NCI-H2171 (cell line): ENCODE results near the gene ANKAR.
A peak's percentile ranks its signal among the peaks of the same experiment; 100 is the strongest.
"Not testable (repeated sequence)": the region's sequence is repeated elsewhere in the genome, so short reads cannot be mapped to it uniquely, and the experiment has no call there.

Experiments used
- DNase-seq: peaks from one replicate; lab custom pipeline; 2025; lab: John Stamatoyannopoulos, UW

ANKAR gene

DNA sequence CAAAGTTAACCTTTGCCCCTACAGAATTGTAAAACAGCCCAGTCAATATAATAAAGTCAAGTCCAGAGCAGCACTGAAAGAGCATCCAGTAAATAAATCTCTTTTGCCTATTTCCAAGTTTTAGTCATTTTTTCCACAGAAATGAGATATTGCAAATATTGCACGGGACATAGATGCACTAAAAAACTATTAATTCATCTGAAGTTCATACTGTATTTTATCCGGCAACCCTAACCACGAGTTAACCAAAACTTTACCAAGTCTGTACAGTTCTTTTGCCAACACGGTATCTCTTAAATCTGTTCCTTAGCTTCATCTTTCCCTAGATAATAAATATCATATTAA lies 13.7 kb upstream of the ANKAR start:
- no peak for DNase-seq

- DNase-seq = peak; percentile 98
Observed at GRCh38 chr2:189661148-189661956, 13.1 kb upstream of the ANKAR start, which contains the start of gene ASNSD1. ASNSD1 (plus strand) TSS chr2:189661459; CDS start chr2:189666133, 4,674 bp downstream.

GRCh38 chr2:189661957-189662321 lies 12.5 kb upstream of the ANKAR start:
- DNase-seq = no peak

DNA sequence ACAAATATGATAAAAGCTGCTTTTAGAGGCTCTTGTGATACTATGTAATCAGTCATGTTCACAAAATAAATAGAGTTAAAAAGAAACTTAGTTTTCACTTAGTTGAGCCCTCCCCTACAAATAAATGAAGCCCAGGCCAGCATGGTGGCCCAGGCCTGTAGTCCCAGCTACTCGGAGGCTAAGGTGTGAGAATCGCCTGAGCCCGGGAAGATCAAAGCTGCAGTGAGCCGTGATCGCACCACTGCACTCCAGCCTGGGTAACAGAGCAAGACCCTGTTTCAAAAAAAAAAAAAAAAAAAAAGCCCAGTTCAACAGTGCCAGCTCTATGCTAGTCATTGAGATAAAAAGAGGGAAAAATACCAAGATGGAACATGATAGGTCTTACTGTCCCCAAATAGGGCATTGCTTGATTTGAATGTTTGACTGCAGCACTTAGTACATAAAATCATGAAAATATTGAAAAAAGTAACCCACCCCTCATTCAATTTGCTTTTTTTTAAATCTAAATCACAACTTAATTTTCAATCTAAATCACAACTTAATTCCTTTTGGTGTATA lies 11.7 kb upstream of the ANKAR start:
- no peak for DNase-seq

GRCh38 chr2:189663319-189663718 lies 11.2 kb upstream of the ANKAR start:
- not testable (repeated sequence) for DNase-seq

- no peak for DNase-seq
Observed at GRCh38 chr2:189669913-189670312, 4.6 kb upstream of the ANKAR start.

GRCh38 chr2:189673661-189674373 lies 653 bp upstream of the ANKAR start:
- no peak for DNase-seq

DNA sequence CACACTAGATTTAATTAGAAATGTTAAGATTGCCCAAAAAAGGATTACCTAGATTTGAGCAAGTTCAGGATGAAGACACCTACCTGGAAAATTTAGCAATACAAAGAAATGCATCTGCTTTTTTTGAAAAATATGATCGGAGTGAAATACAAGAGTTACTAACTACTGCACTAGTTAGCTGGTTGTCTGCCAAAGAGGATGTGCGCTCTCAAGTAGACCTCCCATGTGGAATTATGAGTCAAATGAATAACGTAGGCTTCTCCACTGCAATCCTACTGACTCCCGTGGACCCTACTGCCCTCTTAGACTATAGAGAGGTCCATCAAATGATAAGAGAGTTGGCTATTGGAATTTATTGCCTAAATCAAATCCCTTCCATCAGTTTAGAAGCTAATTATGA lies 2.0 kb downstream of the ANKAR start:
- DNase-seq = no peak

DNA sequence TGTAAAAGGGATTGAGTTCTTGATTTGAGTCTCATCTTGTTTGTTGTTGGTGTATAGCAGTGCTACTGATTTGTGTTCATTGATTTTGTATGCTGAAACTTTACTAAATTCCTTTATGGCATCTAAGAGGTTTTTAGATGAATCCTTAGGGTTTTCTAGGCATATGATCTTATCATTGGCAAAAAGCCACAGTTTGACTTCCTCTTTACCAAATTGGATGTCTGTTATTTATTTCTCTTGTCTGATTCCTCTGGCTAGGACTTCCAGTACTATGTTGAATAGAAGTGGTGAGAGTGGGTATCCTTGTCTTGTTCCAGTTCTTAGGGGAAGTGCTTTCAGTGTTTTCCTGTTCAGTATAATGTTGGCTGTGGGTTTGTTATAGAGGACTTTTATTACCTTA lies 4.8 kb downstream of the ANKAR start:
- no peak for DNase-seq

GRCh38 chr2:189681203-189681602 lies 6.7 kb downstream of the ANKAR start:
- no peak for DNase-seq

DNA sequence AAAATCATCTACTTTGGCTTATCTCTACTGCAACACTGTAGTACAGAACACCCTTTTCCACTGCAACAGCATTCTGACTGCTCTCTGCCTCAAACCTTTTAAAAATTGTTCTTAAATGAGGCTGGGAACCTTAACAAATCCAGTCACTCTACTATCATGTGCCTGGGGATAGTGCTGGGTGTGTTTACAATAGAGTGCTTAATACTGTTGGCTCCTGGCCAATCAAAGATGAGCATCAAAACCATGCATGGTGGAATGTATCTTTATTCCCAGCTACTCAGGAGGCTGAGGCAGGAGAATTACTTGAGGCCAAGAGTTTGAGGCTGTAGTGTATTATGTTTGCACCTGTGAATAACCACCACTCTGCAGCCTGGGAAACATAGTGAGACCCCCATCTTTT lies 7.4 kb downstream of the ANKAR start:
- DNase-seq = no peak

DNA sequence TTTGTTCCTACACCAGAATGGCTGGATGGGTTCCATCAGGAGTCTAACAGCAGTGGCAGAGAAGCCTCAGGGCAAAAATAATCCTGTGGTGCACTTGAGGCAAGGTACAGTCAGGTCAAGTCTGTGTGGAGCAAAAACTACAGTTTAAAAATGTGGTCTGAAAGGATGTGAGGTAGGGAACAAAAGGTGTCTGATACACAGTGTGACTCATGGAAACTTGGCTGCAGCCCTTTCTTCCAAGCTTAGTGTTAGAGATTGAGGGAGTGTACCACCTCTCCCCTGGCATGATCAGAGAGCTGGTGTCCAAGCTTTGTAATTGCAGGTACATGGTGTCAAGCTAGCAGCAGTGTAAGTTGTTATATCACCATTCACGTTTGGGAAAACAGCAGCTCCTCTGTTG lies 8.9 kb downstream of the ANKAR start:
- DNase-seq = no peak

- no peak for DNase-seq
Observed at GRCh38 chr2:189684811-189685210, 10.3 kb downstream of the ANKAR start.

- DNase-seq = no peak
Observed at GRCh38 chr2:189685540-189686229, 11.2 kb downstream of the ANKAR start.

DNA sequence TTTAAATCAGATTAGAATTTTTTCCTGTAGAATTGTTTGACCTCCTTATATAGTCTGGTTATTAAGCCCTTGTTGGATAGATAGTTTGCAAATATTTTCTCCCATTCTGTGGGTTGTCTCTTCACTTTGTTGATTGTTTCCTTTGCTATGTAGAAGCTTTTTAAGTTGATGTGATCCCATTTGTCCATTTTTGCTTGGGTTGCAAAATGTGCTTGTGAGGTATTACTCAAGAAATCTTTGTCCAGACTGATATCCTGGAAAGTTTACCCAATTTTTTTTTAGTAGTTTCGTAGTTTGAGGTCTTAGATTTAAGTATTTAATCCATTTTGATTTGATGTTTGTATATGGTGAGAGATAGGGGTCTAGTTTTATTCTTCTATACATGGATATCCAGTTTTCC lies 13.3 kb downstream of the ANKAR start:
- DNase-seq = not testable (repeated sequence)

DNA sequence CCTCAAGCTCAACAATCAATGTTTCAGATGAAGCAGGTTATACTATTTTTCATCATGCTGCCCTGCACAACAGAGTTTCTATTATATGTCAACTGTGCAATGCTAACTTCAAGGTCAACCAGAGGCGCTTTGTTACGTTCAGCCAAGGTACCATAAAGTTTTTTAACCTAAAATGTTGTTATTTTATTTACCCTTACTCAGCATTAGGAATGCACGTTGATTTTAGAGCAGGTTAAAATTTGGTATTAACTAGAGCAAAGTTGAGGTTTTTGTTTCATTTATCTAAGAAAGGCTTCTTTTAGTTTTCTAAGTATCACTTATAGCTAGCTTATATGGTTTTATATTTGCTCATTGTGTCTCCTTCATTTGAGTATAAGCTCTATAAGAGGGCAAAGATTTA lies 21.8 kb downstream of the ANKAR start:
- DNase-seq = no peak

- peak; percentile 5 for DNase-seq
Observed at GRCh38 chr2:189698020-189698887, 23.8 kb downstream of the ANKAR start.

GRCh38 chr2:189700681-189701080 lies 26.2 kb downstream of the ANKAR start:
- no peak for DNase-seq

DNA sequence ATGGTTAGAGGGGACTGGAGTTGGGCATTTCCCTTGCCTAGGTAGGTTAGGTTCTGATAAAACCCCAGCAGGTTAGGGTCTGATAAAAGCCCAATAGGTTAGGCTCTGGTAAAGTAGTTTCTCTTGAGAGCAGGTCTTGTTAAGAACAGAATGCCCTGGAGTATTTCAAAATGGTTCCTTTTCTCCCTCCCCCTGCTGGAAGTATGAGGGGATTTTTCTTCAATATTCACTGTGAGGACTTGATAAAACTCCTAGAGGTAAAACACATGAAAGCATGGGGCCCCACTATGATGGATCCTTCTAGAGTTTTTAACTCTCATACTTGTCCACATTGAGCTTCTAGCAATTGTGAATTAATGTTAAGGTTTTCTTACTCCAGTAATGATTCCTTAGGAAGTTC lies 27.6 kb downstream of the ANKAR start:
- DNase-seq = no peak

GRCh38 chr2:189709501-189710221 lies 35.2 kb downstream of the ANKAR start:
- DNase-seq = no peak

DNA sequence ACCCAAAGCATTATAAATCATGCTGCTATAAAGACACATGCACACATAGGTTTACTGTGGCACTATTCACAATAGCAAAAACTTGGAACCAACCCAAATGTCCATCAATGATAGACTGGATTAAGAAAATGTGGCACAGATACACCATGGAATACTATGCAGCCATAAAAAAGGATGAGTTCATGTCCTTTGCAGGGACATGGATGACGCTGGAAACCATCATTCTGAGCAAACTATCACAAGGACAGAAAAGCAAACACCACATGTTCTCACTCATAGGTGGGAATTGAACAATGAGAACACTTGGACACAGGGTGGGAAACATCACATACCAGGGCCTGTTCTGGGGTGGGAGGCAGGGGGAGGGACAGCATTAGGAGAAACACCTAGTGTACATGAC lies 43.1 kb downstream of the ANKAR start:
- not testable (repeated sequence) for DNase-seq
